ENCODE data around the gene ALAS1.
"Not testable (repeated sequence)": the region's sequence is repeated elsewhere in the genome, so short reads cannot be mapped to it uniquely, and the experiment has no call there.

The ALAS1 gene

DNA sequence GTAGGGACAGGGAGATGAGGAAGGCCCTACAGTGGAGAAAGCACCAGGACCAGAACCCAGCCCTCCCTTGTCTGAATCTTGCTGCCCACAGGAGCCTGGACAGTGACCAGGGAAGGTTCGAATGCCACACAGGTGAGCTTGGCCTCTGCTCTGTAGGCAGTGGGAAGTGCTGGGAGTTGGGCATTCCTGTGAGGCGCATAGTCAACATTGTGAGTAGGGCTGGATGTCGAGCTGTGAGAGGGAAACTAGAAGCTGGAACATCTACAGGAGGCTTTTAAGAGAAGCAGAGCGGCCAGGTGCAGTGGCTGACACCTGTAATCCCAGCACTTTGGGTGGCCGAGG lies 20.3 kb upstream of the ALAS1 start:
- no peak for DNase-seq

DNA sequence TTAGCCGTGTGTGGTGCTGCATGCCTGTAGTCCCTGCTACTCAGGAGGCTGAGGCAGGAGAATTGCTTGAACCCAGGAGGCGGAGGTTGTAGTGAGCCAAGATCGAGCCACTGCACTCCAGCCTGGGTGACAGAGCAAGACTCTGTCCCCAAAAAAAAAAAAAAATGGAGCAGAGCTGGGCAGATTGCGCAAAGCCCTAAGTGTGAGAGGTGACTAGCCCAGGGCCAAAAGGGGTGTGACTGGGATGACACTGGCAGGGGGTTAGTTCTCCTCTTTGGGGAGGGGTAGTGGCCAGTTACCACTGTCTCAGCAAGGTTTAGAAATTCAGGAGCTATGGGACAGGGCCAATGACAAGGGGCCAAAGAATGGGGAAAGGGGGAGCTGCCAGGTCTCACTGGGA lies 19.8 kb upstream of the ALAS1 start:
- DNase-seq: not testable (repeated sequence)

- DNase-seq: no peak
Measured at GRCh38 chr3:52178537-52178936, 19.4 kb upstream of the ALAS1 start.

GRCh38 chr3:52181543-52181942 lies 16.4 kb upstream of the ALAS1 start:
- DNase-seq: no peak

DNA sequence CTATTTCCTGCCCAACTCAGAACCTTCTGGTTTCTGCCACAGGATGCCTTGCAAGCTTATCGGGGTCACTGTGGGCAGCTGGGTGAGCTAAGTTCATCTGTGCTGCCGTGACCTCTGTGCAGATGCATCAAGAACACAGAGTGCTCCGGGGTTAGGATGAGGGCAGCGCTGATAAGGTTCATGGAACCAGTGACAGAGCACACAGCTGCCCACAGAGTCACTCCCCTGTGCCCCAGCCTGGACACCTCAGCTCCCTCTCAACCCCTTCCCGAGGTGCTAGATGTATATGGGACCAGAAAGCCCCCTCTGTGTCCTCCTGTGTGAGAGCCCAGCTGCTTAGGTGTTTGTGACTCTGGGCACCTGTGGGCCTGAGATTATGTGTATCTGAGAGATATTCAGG lies 15.8 kb upstream of the ALAS1 start:
- no peak for DNase-seq

- no peak for DNase-seq
Measured at GRCh38 chr3:52182691-52183090, 15.3 kb upstream of the ALAS1 start.

GRCh38 chr3:52183786-52184445 lies 14.0 kb upstream of the ALAS1 start:
- DNase-seq: no peak

DNA sequence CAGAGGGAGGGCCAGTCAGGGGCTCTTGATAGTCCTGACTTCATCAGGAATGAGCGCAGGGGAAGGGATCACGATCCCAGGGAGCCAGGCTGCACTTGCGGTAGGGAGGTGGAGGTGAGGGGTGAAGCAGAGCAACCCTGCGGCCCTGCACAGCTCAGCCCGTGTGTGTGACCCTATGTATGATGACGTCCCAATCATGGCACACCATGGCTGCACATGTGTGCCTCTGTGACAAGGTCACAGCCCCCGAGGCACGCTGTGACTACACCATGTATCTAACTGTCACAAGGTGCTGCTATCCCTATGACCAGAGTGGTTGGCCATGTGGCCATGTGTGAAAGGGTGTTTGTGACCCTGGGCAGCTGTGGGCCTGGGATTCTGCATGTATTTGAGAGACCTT lies 13.3 kb upstream of the ALAS1 start:
- DNase-seq: no peak

- DNase-seq: no peak
Measured at GRCh38 chr3:52185311-52185710, 12.6 kb upstream of the ALAS1 start.

GRCh38 chr3:52185837-52186236 lies 12.1 kb upstream of the ALAS1 start:
- DNase-seq: no peak

DNA sequence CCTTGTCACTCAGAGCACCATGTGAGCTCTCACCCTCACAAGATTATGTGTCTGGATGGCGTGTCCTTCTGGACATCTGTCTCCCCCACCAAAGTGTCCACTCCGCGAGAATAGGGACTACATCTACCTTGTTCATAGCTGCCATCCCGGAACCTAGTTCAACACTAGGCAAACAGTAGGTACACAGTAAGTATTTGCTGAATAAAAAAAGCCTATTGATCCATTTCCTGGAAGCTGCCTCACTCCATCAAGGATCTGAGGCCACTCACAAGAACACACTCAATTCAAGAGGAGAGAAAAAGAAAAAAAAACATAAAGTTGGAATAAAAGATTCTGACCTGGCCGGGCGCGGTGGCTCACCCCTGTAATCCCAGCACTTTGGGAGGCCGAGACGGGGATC lies 11.2 kb upstream of the ALAS1 start:
- DNase-seq: no peak

DNA sequence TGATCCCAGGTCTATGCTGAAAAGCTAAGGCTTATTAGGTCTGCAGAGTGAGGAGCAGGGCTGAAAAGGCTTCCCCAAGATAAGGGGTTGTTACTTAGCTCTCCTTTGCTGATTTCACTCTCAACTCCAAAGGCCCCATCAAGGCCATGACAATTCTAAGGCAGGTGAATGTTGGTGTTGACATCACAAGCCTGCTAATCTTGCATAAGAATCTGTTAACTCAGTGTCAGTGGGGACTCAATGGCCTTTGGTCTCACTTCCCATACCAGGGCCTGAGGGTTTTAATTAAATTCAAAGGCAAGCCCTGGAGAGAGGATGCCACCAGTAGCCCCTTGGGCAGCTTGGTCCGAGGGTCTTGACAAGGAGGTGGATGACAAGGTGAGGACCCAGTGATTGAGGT lies 9.4 kb upstream of the ALAS1 start:
- DNase-seq: no peak

GRCh38 chr3:52190294-52191074 lies 7.5 kb upstream of the ALAS1 start:
- DNase-seq: no peak

DNA sequence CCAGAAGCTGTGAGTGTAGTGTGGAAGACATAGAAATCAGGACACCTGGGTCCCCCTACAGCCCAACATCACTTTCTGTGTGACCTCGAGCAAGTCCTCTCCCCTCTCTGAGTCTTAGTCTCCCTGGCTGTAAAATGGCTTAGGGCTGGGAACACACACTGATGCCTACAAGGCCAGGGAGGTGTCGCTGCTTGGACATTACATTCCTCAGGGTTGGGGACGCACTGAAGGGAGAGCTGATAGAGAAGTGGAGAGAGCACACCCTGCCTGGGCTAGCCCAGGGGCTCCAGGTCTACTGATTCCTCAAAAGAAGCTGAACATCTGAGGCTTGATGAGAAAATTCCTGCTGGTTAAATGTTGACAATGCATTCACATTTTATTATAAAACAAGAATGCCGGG lies 6.3 kb upstream of the ALAS1 start:
- no peak for DNase-seq

GRCh38 chr3:52193065-52193464 lies 4.9 kb upstream of the ALAS1 start:
- DNase-seq: no peak

- no peak for DNase-seq
Measured at GRCh38 chr3:52194485-52195290, 3.3 kb upstream of the ALAS1 start.

- no peak for DNase-seq
Measured at GRCh38 chr3:52195291-52195597, 2.7 kb upstream of the ALAS1 start.

GRCh38 chr3:52195823-52196331 lies 2.1 kb upstream of the ALAS1 start:
- DNase-seq: no peak

DNA sequence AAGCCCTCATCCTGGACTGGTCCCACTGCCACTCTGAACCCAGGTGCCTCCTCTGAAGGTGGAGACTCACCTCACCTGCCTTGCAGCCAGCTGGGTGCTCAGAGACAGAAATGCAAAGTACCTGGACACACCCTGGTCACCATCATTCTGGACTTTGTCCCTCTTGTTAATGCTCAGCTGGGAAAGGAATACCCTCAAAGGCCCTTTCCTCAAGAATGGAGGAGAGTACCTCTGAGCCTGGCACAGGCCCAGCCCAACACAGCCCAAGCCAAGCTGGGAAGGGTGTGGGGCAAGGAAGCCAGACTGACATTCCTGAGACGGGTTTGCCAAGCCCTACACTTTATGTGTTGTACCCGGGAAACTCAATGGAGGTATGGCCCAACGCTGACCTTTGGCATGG lies 983 bp upstream of the ALAS1 start:
- no peak for DNase-seq

DNA sequence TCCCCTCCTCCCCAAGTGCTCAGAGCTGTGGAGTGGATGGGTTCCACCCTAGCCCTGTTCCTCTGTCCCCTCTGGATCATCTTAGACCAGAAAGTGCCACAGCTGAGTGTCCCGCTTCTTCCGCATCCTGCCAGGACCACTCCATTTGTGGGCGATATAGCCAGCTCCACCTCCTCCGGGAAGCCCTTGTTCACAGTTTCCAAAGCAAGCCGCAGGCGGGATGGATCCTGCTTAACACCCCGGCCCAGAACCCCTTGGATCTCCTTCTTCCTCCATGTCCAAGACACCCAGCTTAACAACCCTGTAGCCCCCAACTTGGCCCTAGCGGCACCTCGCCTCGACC lies 490 bp upstream of the ALAS1 start:
- DNase-seq: no peak

- DNase-seq: no peak
Measured at GRCh38 chr3:52198643-52199608, 966 bp downstream of the ALAS1 start.

- no peak for DNase-seq
Measured at GRCh38 chr3:52200981-52201679, 3.2 kb downstream of the ALAS1 start.

All from activated effector memory CD4-positive, alpha-beta T cell treated with anti-CD3 and anti-CD28 coated beads, Interleukin-2, amount 50 U/mL, for 16 hours (primary cell).